HG03025 (cell line): Measurements from ENCODE around the gene B3GALT4.
"Not testable (repeated sequence)": the region's sequence is repeated elsewhere in the genome, so short reads cannot be mapped to it uniquely, and the experiment has no call there.

ENCODE experiments used
- ATAC-seq: cut with Tn5 transposase; IDR thresholded peaks from one replicate; pipeline ENCODE4 v1.9.1; 2021; ENCODE audit warnings: mild to moderate bottlenecking, moderate library complexity; ENCODE audit not compliant: unreplicated experiment, low FRiP score

The B3GALT4 gene

GRCh38 chr6:33276864-33277662, at the start of gene B3GALT4:
B3GALT4 (plus strand) TSS chr6:33277123; CDS start chr6:33277420, 297 bp downstream.
- peak; percentile 51 for ATAC-seq

- ATAC-seq = no peak
These were observed 41.7 kb upstream of the B3GALT4 start for GRCh38 chr6:33235221-33235634.

GRCh38 chr6:33236328-33236727, 40.6 kb upstream of the B3GALT4 start:
- ATAC-seq = no peak

- ATAC-seq = no peak
These were observed 40.1 kb upstream of the B3GALT4 start for GRCh38 chr6:33236852-33237251.

- no peak for ATAC-seq
These were observed 39.2 kb upstream of the B3GALT4 start for GRCh38 chr6:33237741-33238140.

GRCh38 chr6:33241968-33242367, 35.0 kb upstream of the B3GALT4 start:
- ATAC-seq = no peak

- ATAC-seq = no peak
These were observed 33.4 kb upstream of the B3GALT4 start for GRCh38 chr6:33243476-33243875.

GRCh38 chr6:33247977-33248642, 28.8 kb upstream of the B3GALT4 start:
- peak; percentile 35 for ATAC-seq

GRCh38 chr6:33248643-33248931, 28.3 kb upstream of the B3GALT4 start:
- ATAC-seq = no peak

- ATAC-seq = peak; percentile 86
These were observed 27.8 kb upstream of the B3GALT4 start for GRCh38 chr6:33248932-33249731.

GRCh38 chr6:33249732-33250630, 26.9 kb upstream of the B3GALT4 start:
- ATAC-seq = no peak

GRCh38 chr6:33250731-33251130, 26.2 kb upstream of the B3GALT4 start:
- no peak for ATAC-seq

GRCh38 chr6:33251395-33252012, 25.4 kb upstream of the B3GALT4 start:
- no peak for ATAC-seq

- ATAC-seq = no peak
These were observed 24.2 kb upstream of the B3GALT4 start for GRCh38 chr6:33252759-33253158.

- ATAC-seq = no peak
These were observed 22.3 kb upstream of the B3GALT4 start for GRCh38 chr6:33254591-33254990.

GRCh38 chr6:33259032-33259431, 17.9 kb upstream of the B3GALT4 start:
- no peak for ATAC-seq

GRCh38 chr6:33262490-33262889, 14.4 kb upstream of the B3GALT4 start:
- not testable (repeated sequence) for ATAC-seq

- no peak for ATAC-seq
These were observed 12.9 kb upstream of the B3GALT4 start for GRCh38 chr6:33264015-33264414.

- no peak for ATAC-seq
These were observed 5.8 kb upstream of the B3GALT4 start for GRCh38 chr6:33271117-33271467.
